Stimulated activated CD4-positive, alpha-beta T cell treated with anti-CD3 and anti-CD28 coated beads, Interleukin-2, amount 100 ng/mL, for 4 hours (primary cell): Measurements from ENCODE around the gene SFXN4.
"Not testable (repeated sequence)": the region's sequence is repeated elsewhere in the genome, so short reads cannot be mapped to it uniquely, and the experiment has no call there.

Experiments
- DNase-seq: peaks from one replicate; pipeline ENCODE4 v3.0.0-alpha.2; 2020; ENCODE audit warnings: low read depth

SFXN4 gene

DNA sequence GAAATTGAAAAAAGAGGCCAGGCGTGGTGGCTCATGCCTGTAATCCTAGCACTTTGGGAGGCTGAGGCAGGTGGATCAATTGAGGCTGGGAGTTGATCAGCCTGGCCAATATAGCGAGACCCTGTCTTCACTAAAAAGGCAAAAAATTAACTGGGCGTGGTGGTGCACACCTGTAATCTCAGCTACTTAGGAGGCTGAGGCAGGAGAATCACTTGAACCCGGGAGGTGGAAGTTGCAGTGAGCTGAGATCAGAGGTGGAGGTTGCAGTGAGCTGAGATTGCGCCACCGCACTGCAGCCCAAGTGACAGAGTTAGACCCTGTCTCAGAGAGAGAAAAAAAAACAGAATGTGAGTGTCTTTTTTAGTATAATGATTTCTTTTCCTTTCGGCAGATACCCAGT lies 59.6 kb downstream of the SFXN4 start:
- DNase-seq, result not testable (repeated sequence)

DNA sequence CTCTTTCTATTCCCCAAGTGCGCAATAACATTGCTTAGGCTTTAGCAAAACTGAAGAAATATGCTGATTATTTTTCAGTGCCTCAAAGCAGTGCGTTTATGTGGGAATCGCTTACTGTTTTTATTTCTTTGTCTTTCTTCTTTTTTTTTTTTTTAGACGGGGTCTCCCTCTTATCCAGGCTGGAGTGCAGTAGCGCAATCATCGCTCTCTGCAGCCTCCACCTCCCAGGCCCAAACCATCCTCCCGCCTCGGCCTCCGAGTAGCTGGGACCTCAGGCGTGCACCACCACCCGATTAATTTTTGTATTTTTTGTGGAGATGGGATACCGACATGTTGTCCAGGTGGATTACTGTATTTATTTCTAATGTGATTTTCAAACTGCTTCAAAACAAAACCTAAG lies 60.4 kb downstream of the SFXN4 start:
- DNase-seq, result no peak

DNA sequence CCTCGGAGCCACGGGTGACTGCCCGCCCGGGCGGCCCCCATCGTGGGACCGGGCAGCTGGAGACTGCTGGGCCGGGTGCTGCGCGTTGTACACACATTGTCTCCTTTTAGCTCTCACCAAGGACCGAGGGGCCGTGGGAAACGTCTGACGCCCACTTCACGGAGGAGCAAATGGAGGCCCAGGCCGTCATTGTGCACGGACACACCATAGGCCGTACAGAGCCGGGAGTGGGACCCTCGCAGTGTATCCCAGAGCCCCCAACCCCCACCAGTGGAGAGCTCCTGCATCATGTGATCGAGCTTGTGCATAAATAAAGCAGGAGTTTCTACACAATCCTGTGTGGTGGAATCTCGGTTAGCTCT lies 60.9 kb downstream of the SFXN4 start:
- DNase-seq, result no peak

DNA sequence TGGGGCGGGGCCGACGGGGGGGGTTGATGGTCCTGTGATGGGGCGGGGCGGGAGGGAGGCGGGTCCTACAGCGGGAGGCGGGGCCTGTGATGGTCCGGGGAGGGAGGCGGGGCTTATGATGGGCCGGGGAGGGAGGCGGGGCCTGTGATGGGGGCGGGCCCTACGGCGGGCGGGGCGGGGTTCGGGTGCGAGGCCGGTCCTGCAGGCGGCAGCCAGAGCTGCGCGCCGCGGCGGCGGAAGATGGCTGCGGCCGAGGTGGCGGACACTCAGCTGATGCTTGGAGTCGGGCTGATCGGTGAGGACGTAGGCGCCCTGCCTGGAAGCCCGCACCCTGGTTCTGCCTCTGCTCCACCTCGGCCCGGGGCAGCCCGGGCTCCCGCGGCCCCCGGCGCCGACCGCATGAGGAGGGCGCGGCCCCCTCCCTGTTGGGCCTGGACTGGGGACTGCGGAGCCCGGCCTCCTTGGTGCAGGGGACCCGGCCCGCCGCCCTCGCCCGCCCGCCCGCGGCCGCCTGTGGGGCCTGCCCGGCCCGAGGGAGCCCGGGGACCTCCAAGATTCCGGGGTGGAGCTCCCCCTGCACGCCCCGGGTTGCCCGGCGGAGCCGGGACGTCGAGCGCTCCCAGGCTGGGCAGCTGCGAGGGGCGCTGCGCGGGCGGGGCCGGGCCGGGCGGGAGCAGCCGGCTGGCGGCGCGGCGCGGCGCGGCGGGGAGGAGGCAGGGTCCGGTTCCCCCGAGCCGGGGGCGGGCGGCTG lies 61.4 kb downstream of the SFXN4 start, which contains the start of gene DENND10:
DENND10 (plus strand) TSS at position 211 of the 751 bp plus-strand sequence; CDS start at position 241, 30 bp downstream.
- DNase-seq, result peak; percentile 65

GRCh38 chr10:119103241-119103902 lies 62.1 kb downstream of the SFXN4 start:
- DNase-seq, result no peak

DNA sequence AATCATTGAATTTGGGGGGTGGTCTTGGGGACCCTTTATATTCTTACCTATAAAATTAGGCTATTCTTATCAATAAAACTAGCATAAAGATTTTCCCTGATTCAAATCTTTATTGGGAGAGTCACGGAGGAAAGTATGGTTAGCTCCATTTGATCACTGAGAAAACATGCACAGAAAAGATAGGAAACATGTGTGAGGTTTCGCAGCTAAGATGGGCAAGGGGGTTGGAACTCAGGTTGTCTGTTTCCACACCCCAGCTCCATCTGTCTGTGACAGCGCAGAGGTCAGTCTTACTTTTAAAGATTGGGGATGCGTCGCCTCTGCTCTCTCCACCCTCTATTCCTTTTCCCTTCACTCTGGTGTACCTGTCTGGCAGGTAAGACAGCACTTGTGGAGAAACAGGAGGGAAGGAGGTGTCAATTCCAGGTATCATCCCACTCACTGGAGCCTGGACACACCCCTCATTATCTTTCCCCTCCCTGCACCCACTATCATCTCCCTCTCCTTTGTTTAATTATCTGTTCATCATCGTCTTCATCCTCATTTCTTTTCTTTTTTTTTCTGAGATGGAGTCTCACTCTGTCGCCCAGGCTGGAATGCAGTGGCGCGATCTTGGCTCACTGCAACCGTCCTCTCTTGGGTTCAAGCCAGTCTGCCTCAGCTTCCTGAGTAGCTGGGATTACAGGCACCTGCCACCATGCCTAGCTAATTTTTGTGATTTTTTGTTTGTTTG lies 64.0 kb downstream of the SFXN4 start:
- DNase-seq, result no peak

- DNase-seq, result no peak
Measured at GRCh38 chr10:119100434-119101238, 64.9 kb downstream of the SFXN4 start.

DNA sequence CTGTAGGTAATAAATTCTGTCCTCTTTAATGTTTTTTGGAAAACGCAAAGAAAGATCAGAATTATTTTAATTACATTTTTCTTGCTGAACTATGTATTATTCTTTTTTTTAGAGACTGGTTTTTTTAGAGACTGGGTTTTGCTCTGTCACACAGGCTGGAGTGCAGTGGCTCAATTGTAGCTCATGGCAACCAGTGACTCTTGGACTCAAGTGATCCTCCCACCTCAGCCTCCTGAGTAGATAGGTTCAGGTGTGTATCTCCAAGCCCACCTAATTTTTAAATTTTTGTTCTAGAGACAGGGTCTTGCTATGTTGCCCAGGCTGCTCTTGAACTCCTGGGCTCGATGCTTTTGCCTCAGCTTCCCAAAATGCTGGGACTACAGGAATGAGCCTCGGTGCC lies 66.9 kb downstream of the SFXN4 start:
- DNase-seq, result no peak

DNA sequence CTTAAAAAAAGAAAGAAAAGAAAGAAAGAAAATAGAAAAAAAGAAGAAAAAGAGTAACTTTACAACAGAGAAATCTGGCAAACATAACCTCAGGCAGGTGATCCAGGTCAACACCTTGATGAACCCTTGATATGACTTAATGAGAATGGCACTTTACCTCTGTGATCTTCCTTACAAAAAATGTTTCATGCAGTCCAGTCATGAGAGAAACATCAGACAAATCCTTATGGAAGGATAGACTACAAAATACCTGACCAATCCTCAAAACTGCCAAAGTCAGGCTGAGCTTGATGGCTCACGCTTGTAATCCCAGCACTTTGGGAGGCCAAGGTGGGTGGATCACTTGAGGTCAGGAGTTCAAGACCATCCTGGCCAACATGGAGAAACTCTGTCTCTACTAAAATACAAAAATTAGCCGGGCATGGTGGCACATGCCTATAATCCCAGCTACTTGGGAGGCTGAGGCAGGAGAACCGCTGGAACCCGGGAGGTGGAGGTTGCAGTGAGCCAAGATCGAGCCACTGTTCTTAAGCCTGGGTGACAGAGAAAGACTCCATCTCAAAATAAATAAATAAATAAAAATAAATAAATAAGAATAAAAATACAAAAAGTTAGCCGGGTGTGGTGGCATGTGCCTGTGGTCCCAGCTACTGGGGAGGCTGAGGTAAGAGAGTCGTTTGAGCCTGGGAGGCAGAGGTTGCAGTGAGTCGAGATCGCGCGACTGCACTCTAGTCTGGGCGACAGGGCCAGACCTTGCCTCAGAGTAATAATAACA lies 68.7 kb downstream of the SFXN4 start:
- not testable (repeated sequence) for DNase-seq

GRCh38 chr10:119095640-119096039 lies 69.9 kb downstream of the SFXN4 start:
- no peak for DNase-seq

- no peak for DNase-seq
Measured at GRCh38 chr10:119090968-119091367, 74.5 kb downstream of the SFXN4 start.
